HEK293T (cell line): ENCODE measurements around the gene ALG1L2.
"Not testable (repeated sequence)": the region's sequence is repeated elsewhere in the genome, so short reads cannot be mapped to it uniquely, and the experiment has no call there.

Experiments
- CTCF ChIA-PET: fragments of 350-600 bp; formaldehyde crosslinking; extraction: SDS; loops from one replicate; lab custom pipeline; 2021; ENCODE audit warnings: antibody characterized with exemption, inconsistent platforms; lab: Yijun Ruan, JAX
- POLR2A ChIA-PET: fragments of 350-600 bp; formaldehyde crosslinking; extraction: SDS; loops from one replicate; lab custom pipeline; 2020; ENCODE audit warnings: antibody characterized with exemption, inconsistent platforms; lab: Yijun Ruan, JAX
- DNase-seq: peaks from one replicate; pipeline ENCODE4 v3.0.0; 2012; ENCODE audit warnings: mixed read lengths; ENCODE audit errors: extremely low spot score
- ARNT ChIP-seq: fragments of 450-650 bp; IDR thresholded peaks from 2 replicates; pipeline ENCODE4 v1.6.1; 2017; ENCODE audit warnings: mild to moderate bottlenecking
- BHLHE40 ChIP-seq: fragments of 450-650 bp; IDR thresholded peaks from 2 replicates; pipeline ENCODE4 v1.6.1; 2016; ENCODE audit warnings: mild to moderate bottlenecking, moderate library complexity, borderline replicate concordance
- CTBP1 ChIP-seq: fragments of 450-650 bp; IDR thresholded peaks from 2 replicates; pipeline ENCODE4 v1.6.1; 2016; ENCODE audit warnings: borderline replicate concordance
- ELF4 ChIP-seq: fragments of 450-650 bp; IDR thresholded peaks from 2 replicates; pipeline ENCODE4 v1.6.1; 2017; ENCODE audit warnings: antibody characterized with exemption
- FOXA1 ChIP-seq: fragments of 450-650 bp; IDR thresholded peaks from 2 replicates; pipeline ENCODE4 v1.6.1; 2016; ENCODE audit warnings: mild to moderate bottlenecking
- FOXK2 ChIP-seq: fragments of 450-650 bp; IDR thresholded peaks from 2 replicates; pipeline ENCODE4 v1.6.1; 2016; ENCODE audit warnings: mild to moderate bottlenecking
- FOXM1 ChIP-seq: fragments of 450-650 bp; IDR thresholded peaks from 2 replicates; pipeline ENCODE4 v1.6.1; 2017; ENCODE audit warnings: mild to moderate bottlenecking, borderline replicate concordance
- HDGF ChIP-seq: fragments of 450-650 bp; IDR thresholded peaks from 2 replicates; pipeline ENCODE4 v1.6.1; 2017; ENCODE audit warnings: antibody characterized with exemption, borderline replicate concordance
- L3MBTL2 ChIP-seq: fragments of 450-650 bp; conservative IDR thresholded peaks from 2 replicates; pipeline ENCODE4 v1.6.1; 2016; ENCODE audit warnings: mild to moderate bottlenecking
- LEF1 ChIP-seq: fragments of 450-650 bp; IDR thresholded peaks from 2 replicates; pipeline ENCODE4 v1.6.1; 2017; ENCODE audit warnings: mild to moderate bottlenecking, borderline replicate concordance
- NFRKB ChIP-seq: fragments of 450-650 bp; IDR thresholded peaks from 2 replicates; pipeline ENCODE4 v1.6.1; 2016; ENCODE audit warnings: mild to moderate bottlenecking, moderate library complexity
- SP1 ChIP-seq: fragments of 450-650 bp; IDR thresholded peaks from 2 replicates; pipeline ENCODE4 v1.6.1; 2017
- SUZ12 ChIP-seq: fragments of 450-650 bp; IDR thresholded peaks from 2 replicates; pipeline ENCODE4 v1.6.1; 2016; ENCODE audit warnings: mild to moderate bottlenecking
- TARDBP ChIP-seq: fragments of 450-650 bp; IDR thresholded peaks from 2 replicates; pipeline ENCODE4 v1.6.1; 2016
- ZNF384 ChIP-seq: fragments of 450-650 bp; IDR thresholded peaks from 2 replicates; pipeline ENCODE4 v1.6.1; 2016
- TF ChIP-seq, protein P1 (sequence below): fragments of 450-650 bp; IDR thresholded peaks from 2 replicates; pipeline ENCODE4 v1.6.1; 2016

The ALG1L2 gene

DNA sequence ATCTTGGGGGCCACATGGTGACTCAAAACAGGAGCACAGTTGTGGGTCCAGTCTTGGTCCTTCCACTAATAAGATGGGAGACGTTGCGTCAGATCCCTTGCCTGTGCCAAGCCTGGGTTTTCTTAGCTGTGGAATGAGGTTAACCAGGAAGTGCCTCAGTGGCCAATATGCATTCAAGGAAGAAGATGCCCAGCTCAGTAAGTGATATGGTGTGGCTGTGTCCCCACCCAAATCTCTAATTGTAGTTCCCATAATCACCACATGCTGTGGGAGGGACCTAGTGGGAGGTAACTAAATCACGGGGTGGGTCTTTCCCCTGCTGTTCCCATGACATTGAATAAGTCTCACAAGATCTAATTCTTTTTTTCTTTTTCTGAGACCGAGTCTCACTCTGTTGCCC, 6.4 kb downstream of the ALG1L2 start:
- CTCF ChIA-PET = no interaction called here
- no peak for TF ChIP-seq TARDBP
- TF ChIP-seq BHLHE40 = no peak
- no peak for TF ChIP-seq L3MBTL2
- TF ChIP-seq ELF4 = no peak
- no peak for TF ChIP-seq FOXM1
- TF ChIP-seq ZNF384 = no peak
- no peak for TF ChIP-seq SP1
- no peak for TF ChIP-seq FOXK2
- no peak for TF ChIP-seq SUZ12
- TF ChIP-seq FOXA1 = no peak
- TF ChIP-seq, protein P1, sequence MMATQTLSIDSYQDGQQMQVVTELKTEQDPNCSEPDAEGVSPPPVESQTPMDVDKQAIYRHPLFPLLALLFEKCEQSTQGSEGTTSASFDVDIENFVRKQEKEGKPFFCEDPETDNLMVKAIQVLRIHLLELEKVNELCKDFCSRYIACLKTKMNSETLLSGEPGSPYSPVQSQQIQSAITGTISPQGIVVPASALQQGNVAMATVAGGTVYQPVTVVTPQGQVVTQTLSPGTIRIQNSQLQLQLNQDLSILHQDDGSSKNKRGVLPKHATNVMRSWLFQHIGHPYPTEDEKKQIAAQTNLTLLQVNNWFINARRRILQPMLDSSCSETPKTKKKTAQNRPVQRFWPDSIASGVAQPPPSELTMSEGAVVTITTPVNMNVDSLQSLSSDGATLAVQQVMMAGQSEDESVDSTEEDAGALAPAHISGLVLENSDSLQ = no peak
- no peak for TF ChIP-seq LEF1
- no peak for TF ChIP-seq NFRKB
- no peak for TF ChIP-seq HDGF
- POLR2A ChIA-PET = no interaction called here
- DNase-seq = no peak

DNA sequence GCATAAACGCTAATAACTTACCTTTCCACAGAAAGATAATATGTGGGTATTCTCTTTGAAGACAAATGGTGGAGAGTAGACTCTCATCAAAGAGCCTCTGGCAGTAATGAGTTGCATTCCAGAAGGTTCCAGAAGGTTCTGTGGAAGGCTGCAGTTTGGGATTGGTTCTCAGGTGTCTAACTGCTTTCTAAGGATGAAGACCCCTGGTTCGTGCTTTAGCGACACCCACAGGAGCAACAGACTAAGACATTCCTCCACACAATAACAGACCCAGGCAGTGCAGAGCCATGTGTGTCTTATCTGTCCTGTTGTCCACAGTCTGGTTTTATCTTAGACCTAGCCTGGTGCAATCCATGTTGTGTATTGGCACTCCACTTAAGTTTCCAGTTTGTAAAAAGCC, 9.1 kb downstream of the ALG1L2 start:
- CTCF ChIA-PET = interaction anchor here (0.7 kb wide), 1 partner anchor 148 kb away, joined by 3 read pairs; no protein-coding TSS in a partner anchor
- POLR2A ChIA-PET = not testable (repeated sequence)

DNA sequence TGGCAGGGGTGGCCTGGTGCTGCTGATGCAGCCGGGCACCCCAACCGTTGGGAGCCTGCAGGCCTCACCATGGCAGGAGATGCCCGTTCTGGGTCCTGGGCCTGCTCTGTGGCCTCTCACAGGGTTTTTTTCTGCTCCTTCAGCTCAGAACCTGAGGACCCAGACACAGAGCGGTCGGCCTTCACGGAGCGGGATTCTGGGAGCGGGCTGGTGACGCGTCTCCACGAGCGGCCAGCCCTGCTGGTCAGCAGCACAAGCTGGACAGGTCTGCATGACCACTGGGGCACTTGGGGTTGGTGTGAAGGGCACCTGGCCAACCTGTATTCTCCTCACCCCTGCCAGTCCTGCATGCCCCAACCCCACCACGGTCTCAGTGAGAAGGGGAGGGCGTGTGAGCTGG, 10.3 kb downstream of the ALG1L2 start:
- ChIA-PET CTCF (interaction anchor here (1.8 kb wide), 1 partner anchor 150 kb away, joined by 7 read pairs; no protein-coding TSS in a partner anchor), POLR2A (no interaction called here)
- no peak for DNase-seq
- no peak for TF ChIP-seq L3MBTL2
- no peak for TF ChIP-seq BHLHE40
- no peak for TF ChIP-seq FOXK2
- no peak for TF ChIP-seq SP1
- TF ChIP-seq ZNF384 = no peak
- no peak for TF ChIP-seq FOXA1
- TF ChIP-seq TARDBP = no peak
- TF ChIP-seq NFRKB = no peak
- no peak for TF ChIP-seq HDGF
- no peak for TF ChIP-seq SUZ12
- TF ChIP-seq LEF1 = no peak
- no peak for TF ChIP-seq FOXM1
- TF ChIP-seq ARNT = no peak
- no peak for TF ChIP-seq ELF4
- TF ChIP-seq, protein P1 = no peak
- no peak for TF ChIP-seq CTBP1

More for the DNA sequence above, 9.1 kb downstream of the ALG1L2 start:
- not testable (repeated sequence) for DNase-seq

DNA sequence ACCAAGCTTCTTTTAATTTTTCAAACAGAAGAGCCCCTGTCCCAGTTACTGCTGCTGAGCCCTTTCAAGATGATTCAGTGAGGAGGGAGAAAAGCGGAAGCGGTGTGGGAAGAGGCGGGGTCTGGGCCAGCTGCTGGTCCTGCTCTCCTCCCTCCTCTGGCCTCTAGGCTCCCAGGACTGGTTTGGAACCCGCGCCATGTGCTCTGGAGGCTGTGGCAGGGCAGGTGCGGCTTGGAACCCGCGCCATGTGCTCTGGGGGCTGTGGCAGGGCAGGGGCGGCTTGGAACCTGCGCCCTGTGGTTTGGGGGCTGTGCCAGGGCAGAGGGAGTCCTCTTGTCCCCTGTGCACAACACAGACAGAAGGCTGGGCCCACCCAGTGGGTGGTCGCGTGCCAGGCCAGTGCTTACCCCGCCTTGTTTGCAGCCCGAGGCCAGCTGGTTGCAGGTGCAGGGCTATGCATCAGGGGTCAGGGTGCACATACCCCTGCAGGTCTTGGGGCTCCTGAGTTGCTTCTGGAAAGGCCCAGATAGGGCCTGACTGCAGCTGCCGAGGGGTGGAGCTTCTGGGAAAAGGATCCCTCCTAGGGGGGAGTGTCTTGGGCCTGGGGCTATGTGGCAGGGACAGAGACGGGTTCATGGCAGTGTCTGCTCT, 12.2 kb downstream of the ALG1L2 start:
- ChIA-PET POLR2A (no interaction called here), CTCF (no interaction called here)
- DNase-seq = no peak
- TF ChIP-seq SUZ12 = no peak
- no peak for TF ChIP-seq ARNT
- TF ChIP-seq L3MBTL2 = no peak
- TF ChIP-seq HDGF = no peak
- no peak for TF ChIP-seq CTBP1
- no peak for TF ChIP-seq LEF1
- no peak for TF ChIP-seq NFRKB
- no peak for TF ChIP-seq ELF4
- TF ChIP-seq FOXA1 = no peak
- TF ChIP-seq, protein P1 = no peak
- no peak for TF ChIP-seq BHLHE40
- TF ChIP-seq SP1 = no peak
- TF ChIP-seq FOXK2 = no peak
- TF ChIP-seq FOXM1 = no peak

DNA sequence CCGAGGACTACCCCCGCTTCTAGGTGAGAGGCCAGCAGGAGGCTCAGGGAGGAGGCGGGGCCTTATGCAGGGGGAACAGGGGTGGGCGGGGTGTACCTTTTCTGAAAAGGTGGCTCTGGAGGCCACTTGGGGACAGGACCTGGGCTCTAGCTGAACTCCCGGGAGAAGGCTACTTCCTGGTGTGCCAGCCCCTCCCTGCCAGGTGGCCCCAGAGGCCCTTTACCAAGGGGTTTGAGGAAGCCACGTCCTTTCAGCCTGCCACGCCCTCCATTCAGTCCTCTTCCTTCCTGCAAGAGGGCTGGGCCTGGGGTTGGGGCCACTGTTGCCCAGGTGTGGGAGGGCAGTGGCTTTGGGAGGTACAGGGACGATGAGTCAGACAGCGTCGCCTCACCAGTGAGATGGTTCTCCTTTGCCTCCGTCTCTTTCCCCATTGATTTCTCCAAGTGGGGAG, 12.9 kb downstream of the ALG1L2 start:
- POLR2A ChIA-PET, CTCF ChIA-PET, DNase-seq: not testable (repeated sequence)

DNA sequence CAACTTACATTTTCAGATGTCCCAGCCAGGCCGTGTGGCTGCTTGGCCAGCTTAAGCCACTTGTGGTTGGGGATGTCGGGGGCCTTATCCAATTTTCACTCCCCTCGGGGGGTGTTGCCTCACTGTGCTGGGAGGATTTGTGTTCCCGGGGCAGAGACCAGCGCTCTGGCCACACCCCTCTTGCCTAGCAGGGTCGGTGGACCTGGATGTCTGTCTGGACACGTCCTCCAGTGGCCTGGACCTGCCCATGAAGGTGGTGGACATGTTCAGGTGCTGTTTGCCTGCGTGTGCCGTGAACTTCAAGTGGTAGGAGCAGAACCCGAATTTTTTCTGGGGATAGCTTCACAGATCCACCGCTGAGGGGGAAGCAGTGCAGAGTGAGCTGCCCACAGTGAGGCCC, 14.2 kb downstream of the ALG1L2 start:
- CTCF ChIA-PET = interaction anchor here (3.0 kb wide), 1 partner anchor 153 kb away, joined by 34 read pairs; no protein-coding TSS in a partner anchor
- DNase-seq, POLR2A ChIA-PET: not testable (repeated sequence)

DNA sequence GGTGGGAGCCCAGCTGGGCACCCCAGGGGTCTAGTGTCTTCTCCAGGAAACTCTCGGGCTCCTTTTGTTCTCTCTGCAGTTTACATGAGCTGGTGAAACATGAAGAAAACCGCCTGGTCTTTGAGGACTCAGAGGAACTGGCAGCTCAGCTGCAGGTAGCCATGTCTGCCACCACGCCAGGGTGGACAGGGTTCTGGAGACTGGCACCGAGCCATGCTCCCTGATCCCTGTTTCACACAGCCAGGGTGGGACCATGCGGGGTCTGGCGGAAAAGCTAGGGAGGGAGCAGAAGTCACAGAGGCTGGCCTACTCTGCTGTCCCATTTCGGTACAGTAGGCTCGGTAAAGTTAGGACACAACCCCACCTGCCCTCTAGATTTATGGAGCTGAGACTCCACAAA, 15.5 kb downstream of the ALG1L2 start:
- CTCF ChIA-PET = interaction anchor here (0.6 to 3.0 kb wide), 2 partner anchors 154 to 504 kb away, joined by 3 to 34 read pairs; no protein-coding TSS in a partner anchor

DNA sequence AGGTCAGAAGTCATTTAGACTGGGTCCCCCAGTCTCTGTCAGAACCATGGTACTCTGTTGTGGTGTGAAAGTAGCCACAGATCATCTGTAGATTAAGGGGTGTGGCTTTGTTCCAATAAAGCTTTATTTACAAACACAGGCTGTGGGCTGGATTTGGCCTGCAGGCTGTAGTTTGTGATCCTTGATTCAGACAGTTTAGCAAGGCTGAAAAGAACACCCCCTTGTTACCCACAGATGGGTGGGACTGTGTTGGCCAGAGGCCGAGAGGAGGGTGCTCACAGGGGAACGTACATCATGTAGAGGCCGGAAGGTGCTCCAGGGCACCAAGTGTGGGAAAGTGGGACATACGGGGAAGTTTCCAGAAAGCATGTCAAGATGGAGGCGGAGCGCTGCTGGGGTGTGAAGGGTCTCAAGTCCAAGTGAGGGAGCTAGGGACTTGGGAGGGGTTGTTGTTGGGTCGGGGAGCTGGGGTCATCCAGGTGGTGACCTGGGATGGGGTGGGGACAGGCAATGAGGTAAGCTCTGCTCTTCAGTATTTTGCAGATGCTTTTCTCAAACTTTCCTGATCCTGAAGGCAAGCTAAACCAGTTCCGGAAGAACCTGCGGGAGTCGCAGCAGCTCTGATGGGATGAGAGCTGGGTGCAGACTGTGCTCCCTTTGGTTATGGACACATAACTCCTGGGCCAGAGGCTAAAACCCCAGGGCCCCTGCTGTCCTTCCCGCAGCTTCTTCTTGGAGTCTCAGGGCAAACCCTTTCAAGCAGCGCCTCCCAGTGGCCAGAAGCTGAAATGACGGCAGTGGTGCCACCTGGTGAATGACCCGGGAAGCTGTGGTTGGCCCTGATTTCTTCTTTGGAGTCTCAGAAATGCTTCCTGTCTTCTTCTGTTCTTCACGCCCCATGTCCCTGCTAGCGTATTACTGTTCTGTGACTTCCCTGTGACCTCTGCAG, 16.3 kb downstream of the ALG1L2 start:
- ChIA-PET CTCF (interaction anchor here (0.9 to 3.0 kb wide), 2 partner anchors 155 to 159 kb away, joined by 3 to 34 read pairs; no protein-coding TSS in a partner anchor), POLR2A (interaction anchor here (0.9 kb wide), 1 partner anchor 156 kb away, joined by 3 read pairs; no protein-coding TSS in a partner anchor)
- DNase-seq = not testable (repeated sequence)

More for the DNA sequence above, 15.5 kb downstream of the ALG1L2 start:
- DNase-seq, POLR2A ChIA-PET: not testable (repeated sequence)

DNA sequence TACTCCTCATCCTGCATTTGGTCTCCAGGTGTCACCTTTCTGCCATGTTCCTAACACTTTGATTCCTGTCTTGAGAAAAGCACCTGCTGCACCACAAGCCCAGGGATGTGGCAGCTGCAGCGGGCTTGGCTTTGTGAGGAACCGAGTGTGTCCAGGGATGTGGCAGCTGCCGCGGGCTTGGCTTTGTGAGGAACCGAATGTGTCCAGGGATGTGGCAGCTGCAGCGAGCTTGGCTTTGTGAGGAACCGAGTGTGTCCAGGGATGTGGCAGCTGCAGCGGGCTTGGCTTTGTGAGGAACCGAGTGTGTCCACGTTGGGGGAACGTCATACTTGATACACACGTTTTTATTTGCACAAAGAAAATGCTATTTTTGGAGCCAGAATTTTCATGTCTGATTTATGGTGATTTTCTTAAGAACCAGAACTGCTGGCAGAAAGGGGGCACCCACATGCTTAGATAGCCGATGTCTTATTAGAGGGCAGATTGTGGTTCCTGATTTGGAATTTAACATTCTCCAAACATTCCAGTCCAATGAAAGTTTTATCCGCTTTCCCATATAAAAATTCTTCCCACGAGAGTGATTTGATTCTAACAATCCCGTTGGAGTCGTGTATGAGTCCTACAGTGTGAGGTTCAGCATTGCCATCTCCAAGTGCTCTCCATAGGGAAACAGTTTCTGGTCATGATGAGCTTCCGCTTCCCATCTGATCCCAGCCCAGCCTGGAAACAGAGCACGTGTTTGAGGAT, 17.2 kb downstream of the ALG1L2 start:
- POLR2A ChIA-PET, DNase-seq: not testable (repeated sequence)
- CTCF ChIA-PET = interaction anchor here (0.7 to 3.0 kb wide), 2 partner anchors 120 to 156 kb away, joined by 3 to 34 read pairs; no protein-coding TSS in a partner anchor

DNA sequence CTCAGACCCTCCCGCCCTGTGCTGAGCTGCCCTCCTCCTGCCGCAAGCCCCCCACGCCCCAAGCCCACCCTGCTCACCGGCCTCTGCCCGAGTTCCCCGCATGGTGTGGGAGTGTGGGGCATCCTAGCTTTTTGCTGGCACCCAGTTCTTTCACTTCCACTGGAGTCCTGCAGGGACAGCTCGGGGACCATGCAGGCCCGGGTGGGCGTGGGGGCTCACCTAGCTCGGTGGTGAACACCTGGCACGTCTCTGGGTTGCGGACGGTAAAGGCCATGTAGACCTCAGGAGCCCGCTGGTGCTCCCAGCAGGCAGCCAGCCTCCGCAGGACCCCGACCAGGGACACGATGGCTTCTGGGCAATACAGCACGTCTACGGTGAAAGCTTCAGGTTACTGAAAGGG, 20.9 kb downstream of the ALG1L2 start:
- CTCF ChIA-PET, POLR2A ChIA-PET, DNase-seq: not testable (repeated sequence)
